Measurements from ENCODE around the gene RASGRF1.

Gene RASGRF1

DNA sequence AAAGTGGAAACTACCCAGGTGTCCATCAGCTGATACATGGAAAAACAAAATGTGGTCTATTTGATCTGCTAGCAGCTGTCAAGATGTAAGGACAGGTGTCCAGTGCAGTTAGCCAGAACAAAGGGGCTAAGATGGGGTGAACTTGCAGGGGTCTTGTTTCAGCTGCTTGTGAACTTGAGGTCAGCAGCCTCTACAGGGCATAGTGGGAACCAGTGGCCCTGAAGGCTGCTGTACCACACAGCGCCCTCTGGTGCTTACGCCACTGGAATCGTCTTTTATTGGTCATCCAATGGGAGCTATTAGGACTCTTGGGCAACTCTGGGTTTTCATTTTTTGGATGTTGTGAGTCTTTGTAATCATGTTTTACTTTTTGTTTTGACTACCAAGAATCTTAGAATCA is 83.5 kb downstream of the RASGRF1 start:
- Mint-ChIP-seq H3K27me3 (ENCODE audit: low read depth) (peaks cover 19% of the 10 kb centered on the region), H3K27ac (no peak overlapping the region), H3K36me3 (ENCODE audit: low read depth) (no peaks in the 10 kb centered on the region), H3K4me1 (peaks cover 17% of the 10 kb centered on the region), H3K4me3 (no peak overlapping the region), H3K9me3 (no peaks in the 10 kb centered on the region)
- TF ChIP-seq, protein P1, sequence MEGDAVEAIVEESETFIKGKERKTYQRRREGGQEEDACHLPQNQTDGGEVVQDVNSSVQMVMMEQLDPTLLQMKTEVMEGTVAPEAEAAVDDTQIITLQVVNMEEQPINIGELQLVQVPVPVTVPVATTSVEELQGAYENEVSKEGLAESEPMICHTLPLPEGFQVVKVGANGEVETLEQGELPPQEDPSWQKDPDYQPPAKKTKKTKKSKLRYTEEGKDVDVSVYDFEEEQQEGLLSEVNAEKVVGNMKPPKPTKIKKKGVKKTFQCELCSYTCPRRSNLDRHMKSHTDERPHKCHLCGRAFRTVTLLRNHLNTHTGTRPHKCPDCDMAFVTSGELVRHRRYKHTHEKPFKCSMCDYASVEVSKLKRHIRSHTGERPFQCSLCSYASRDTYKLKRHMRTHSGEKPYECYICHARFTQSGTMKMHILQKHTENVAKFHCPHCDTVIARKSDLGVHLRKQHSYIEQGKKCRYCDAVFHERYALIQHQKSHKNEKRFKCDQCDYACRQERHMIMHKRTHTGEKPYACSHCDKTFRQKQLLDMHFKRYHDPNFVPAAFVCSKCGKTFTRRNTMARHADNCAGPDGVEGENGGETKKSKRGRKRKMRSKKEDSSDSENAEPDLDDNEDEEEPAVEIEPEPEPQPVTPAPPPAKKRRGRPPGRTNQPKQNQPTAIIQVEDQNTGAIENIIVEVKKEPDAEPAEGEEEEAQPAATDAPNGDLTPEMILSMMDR (IDR thresholded peaks at IDR 0.05; ENCODE audit: unreplicated experiment in 3 of 3), result peak; percentile 38 to 55 (median 45)

DNA sequence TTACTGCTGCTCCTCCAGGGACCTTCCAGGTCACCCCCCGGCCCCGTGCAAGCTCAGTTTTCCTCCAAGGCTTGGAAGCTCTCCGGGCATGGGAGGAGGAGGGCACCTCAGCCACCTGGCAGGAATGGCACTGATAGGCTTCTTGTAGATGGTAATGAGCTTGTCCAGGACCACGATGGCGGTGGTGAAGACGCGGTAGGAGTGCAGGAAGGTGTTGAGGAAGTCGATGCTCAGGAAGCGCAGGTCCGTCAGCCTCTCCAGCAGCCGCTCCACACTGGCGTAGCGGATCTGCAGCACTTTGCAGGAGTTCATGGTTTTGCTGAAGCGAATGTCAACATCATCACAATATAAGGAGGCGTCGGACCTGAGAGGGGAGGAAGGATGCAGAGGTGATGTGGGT is 84.5 kb downstream of the RASGRF1 start:
- H3K36me3 Mint-ChIP-seq (ENCODE audit: low read depth), result no peaks in the 10 kb centered on the region
- no peak overlapping the region for H3K4me3 Mint-ChIP-seq
- H3K27me3 Mint-ChIP-seq (ENCODE audit: low read depth), result peaks cover 19% of the 10 kb centered on the region
- no peak overlapping the region for H3K27ac Mint-ChIP-seq
- H3K9me3 Mint-ChIP-seq, result no peaks in the 10 kb centered on the region
- peaks cover 17% of the 10 kb centered on the region for H3K4me1 Mint-ChIP-seq
- TF ChIP-seq, protein P1 (IDR thresholded peaks at IDR 0.05; ENCODE audit: unreplicated experiment in 3 of 3), result no peak

DNA sequence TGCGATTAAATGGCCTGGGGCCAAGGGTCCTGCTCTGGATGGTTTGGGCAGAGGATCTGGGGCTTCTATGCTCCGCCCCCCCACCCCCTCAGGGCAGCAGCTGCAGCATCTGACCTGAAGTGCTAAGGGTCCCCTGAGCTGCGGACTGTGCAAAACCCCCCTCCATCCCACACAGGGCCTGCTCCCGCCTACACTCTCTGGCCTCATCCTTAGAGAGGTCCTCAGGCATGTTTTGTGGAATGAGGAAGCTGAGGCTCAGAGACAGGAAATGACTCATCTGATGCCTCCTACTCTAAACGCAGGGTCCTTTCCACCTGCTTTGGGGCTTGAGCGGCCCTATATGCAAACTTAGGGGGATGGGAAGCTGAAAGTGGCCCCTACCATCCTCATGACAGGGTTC is 86.2 kb downstream of the RASGRF1 start:
- Mint-ChIP-seq H3K27me3 (ENCODE audit: low read depth) (peaks cover 23% of the 10 kb centered on the region), H3K9me3 (no peaks in the 10 kb centered on the region), H3K27ac (peak overlapping the region in 1 of 3 experiments; percentile 43), H3K4me3 (no peak overlapping the region), H3K4me1 (peaks cover 17% of the 10 kb centered on the region), H3K36me3 (ENCODE audit: low read depth) (no peaks in the 10 kb centered on the region)
- TF ChIP-seq, protein P1 (IDR thresholded peaks at IDR 0.05; ENCODE audit: unreplicated experiment in 3 of 3), result no peak

DNA sequence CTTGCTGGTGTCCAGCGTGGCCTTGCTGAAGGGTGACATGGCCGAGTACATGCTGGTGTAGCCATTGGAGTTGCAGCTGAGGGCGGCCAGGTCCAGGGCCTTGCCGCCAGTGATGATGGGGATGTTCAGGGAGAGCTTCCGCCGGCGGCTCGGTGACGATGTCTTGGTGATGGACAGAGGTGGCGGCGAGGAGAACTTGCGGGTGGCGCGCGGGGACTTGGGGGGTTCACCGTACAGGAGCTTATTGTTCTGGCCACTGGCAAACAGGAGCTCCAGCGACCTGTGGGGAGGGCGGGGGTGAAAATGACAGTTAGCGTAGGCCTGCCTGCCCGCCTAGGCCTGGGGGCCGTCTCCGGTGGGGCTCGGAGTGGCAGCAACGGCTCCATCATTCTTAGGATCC is 86.7 kb downstream of the RASGRF1 start:
- peaks cover 15% of the 10 kb centered on the region for H3K4me1 Mint-ChIP-seq
- H3K9me3 Mint-ChIP-seq, result no peaks in the 10 kb centered on the region
- H3K4me3 Mint-ChIP-seq, result no peak overlapping the region
- no peaks in the 10 kb centered on the region for H3K36me3 Mint-ChIP-seq (ENCODE audit: low read depth)
- H3K27me3 Mint-ChIP-seq (ENCODE audit: low read depth), result peaks cover 24% of the 10 kb centered on the region
- H3K27ac Mint-ChIP-seq, result no peak overlapping the region
- TF ChIP-seq, protein P1 (IDR thresholded peaks at IDR 0.05; ENCODE audit: unreplicated experiment in 3 of 3), result no peak

DNA sequence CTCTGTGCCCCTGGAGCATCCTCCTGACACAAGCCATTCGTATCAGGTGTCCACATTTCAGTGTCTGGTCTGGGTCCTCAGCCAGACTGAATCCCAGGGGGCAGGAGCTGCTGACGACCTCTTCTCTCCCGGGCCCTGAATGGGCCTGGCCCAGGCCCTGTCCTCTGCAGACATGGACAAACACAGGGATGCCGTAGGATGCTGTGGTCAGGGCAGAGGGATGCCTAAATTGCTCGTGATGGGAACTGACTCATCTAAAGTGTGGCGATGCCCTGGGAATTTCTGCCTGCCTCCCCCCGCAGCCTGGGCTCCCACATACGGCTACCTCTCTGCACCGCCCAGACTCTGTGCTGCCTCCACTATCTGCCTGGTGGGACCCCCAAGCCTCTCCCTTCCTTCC is 87.3 kb downstream of the RASGRF1 start:
- Mint-ChIP-seq H3K27ac (peak overlapping the region in 1 of 3 experiments; percentile 50), H3K36me3 (ENCODE audit: low read depth) (no peaks in the 10 kb centered on the region), H3K4me3 (no peak overlapping the region), H3K4me1 (peaks cover 11% of the 10 kb centered on the region), H3K27me3 (ENCODE audit: low read depth) (peaks cover 24% of the 10 kb centered on the region), H3K9me3 (no peaks in the 10 kb centered on the region)
- TF ChIP-seq, protein P1 (IDR thresholded peaks at IDR 0.05; ENCODE audit: unreplicated experiment in 3 of 3), result no peak

DNA sequence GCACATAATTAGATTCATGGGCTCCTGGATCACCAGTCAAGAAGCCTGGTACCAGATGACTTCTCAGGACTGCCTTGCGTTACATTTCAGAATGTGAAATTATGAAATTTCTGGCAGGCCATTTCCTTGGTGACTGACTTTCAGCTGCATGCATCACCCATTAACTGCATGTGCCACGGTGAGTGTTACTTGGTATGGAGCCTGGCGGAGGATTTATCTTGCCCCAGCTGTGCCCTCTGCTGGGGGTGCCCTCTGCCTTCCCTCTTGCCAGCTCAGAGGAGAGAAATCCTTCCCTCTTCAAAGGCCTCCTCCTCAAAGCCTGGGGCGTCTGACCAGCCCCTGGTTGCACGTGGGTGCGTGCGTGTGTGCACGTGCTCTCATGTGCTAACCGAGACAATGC is 88.0 kb downstream of the RASGRF1 start:
- Mint-ChIP-seq H3K9me3 (no peaks in the 10 kb centered on the region), H3K27ac (no peak overlapping the region), H3K4me1 (peaks cover 9% of the 10 kb centered on the region), H3K36me3 (ENCODE audit: low read depth) (no peaks in the 10 kb centered on the region), H3K27me3 (ENCODE audit: low read depth) (peaks cover 25% of the 10 kb centered on the region), H3K4me3 (no peak overlapping the region)
- TF ChIP-seq, protein P1 (IDR thresholded peaks at IDR 0.05; ENCODE audit: unreplicated experiment in 3 of 3), result no peak

Measured in nephron (organoid).